Measurements from ENCODE around the gene AJUBA.
"Not testable (repeated sequence)": the region's sequence is repeated elsewhere in the genome, so short reads cannot be mapped to it uniquely, and the experiment has no call there.

Gene AJUBA

GRCh38 chr14:22981090-22981875 lies 1.1 kb downstream of the AJUBA start:
- DNase-seq (ENCODE audit: low read depth in 2 of 2): no peak

- DNase-seq (ENCODE audit: low read depth in 2 of 2): peak in 1 of 2 donors; percentile 36
Observed at GRCh38 chr14:22980672-22981089, 1.7 kb downstream of the AJUBA start.

- no peak for DNase-seq (ENCODE audit: low read depth in 2 of 2)
Observed at GRCh38 chr14:22979748-22980392, 2.5 kb downstream of the AJUBA start.

- DNase-seq (ENCODE audit: low read depth in 2 of 2): no peak
Observed at GRCh38 chr14:22978981-22979671, 3.2 kb downstream of the AJUBA start.

- DNase-seq (ENCODE audit: low read depth in 2 of 2): no peak
Observed at GRCh38 chr14:22978487-22978837, 3.9 kb downstream of the AJUBA start.

- no peak for DNase-seq (ENCODE audit: low read depth in 2 of 2)
Observed at GRCh38 chr14:22977684-22978486, 4.5 kb downstream of the AJUBA start.

- no peak for DNase-seq (ENCODE audit: low read depth in 2 of 2)
Observed at GRCh38 chr14:22977434-22977683, 5.0 kb downstream of the AJUBA start.

GRCh38 chr14:22976620-22977433 lies 5.5 kb downstream of the AJUBA start:
- DNase-seq (ENCODE audit: low read depth in 2 of 2): no peak

GRCh38 chr14:22974530-22975313 lies 7.6 kb downstream of the AJUBA start:
- no peak for DNase-seq (ENCODE audit: low read depth in 2 of 2)

- no peak for DNase-seq (ENCODE audit: low read depth in 2 of 2)
Observed at GRCh38 chr14:22973217-22974032, 8.9 kb downstream of the AJUBA start.

- DNase-seq (ENCODE audit: low read depth in 2 of 2): no peak
Observed at GRCh38 chr14:22972313-22972930, 9.9 kb downstream of the AJUBA start.

- no peak for DNase-seq (ENCODE audit: low read depth in 2 of 2)
Observed at GRCh38 chr14:22971152-22971551, 11.2 kb downstream of the AJUBA start.

- no peak for DNase-seq (ENCODE audit: low read depth in 2 of 2)
Observed at GRCh38 chr14:22966783-22967269, 15.5 kb downstream of the AJUBA start.

GRCh38 chr14:22965916-22966782 lies 16.2 kb downstream of the AJUBA start:
- DNase-seq (ENCODE audit: low read depth in 2 of 2): not testable (repeated sequence)

GRCh38 chr14:22962061-22962676 lies 20.2 kb downstream of the AJUBA start:
- no peak for DNase-seq (ENCODE audit: low read depth in 2 of 2)

- no peak for DNase-seq (ENCODE audit: low read depth in 2 of 2)
Observed at GRCh38 chr14:22955702-22956569, 26.4 kb downstream of the AJUBA start.

- DNase-seq (ENCODE audit: low read depth in 2 of 2): no peak
Observed at GRCh38 chr14:22952418-22952817, 29.9 kb downstream of the AJUBA start.
